Measurements from ENCODE around the gene VSX2.

The VSX2 gene

DNA sequence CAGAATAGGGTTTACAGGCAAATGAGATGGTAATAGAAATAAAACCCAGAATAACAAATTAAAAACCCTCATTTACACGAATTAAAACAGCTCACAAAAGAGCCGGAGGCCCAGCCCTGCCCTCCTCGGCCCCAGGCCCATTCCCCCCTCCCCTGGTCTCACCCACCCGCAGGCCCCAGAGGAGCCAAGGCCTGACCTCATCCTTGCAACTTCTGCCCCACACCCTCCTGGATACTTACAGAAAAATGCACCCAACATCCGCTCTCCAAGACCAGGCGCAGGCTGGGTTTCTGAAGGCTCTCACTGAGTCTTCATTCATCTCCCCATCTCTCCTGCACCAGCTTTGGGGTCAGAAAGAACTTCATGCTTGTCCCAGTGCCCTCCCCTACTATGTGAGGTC lies 16.2 kb upstream of the VSX2 start:
- FAIRE-seq = no peak

DNA sequence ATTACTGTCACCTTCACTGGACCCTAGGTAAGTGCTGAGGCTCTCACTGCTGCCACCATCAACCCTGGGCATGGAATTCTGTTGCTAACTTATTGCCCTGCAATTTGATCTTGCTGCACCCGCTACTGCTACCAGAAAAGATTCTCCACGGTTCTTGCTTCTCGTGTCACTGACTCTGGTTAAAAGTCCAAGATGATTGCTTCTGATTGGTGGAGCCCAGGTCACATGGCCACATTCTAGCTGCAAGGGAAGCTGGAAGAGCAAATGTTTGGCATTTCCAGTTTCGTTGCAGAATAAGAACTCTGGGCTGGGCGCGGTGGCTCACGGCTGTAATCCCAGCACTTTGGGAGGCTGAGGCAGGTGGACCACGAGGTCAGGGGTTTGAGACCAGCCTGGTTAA lies 7.5 kb upstream of the VSX2 start:
- no peak for FAIRE-seq

DNA sequence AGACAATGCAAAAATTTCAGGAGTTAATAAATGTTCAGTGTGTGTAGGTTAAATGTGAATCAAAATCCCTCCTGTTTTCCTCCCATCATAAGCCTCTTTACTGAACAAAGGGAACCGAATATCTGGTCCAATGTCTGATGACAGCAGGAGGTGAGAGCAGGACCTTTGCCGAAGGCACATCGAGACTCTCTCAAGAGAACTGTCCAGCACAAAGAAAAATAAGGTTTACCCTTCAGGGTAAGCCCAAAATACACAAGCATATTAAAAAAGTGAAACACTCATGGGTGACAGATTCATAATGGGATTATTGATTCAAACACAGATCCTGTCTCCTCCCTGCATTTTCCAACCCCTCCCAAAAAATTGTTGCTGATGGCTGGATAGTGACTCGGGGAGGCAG lies 4.2 kb upstream of the VSX2 start:
- FAIRE-seq = no peak

DNA sequence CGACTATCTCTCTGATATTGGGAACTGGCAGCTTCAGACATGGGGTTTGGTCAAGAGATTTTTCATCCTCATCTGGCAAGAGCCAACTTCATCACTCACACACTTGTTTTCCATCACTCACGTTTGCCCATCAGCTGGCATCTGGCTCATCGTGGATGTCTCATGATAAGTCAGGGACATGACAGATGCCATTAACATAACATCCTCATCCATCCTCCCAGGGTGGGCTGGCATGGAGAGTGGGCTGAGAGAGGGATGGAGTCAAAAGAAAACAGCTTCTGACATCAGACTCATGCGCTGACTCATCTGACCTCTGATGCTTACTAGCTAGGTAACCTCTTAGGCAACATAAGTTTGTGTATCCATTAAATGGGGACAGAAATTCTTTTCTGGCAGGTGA lies 1.8 kb upstream of the VSX2 start:
- FAIRE-seq = no peak

DNA sequence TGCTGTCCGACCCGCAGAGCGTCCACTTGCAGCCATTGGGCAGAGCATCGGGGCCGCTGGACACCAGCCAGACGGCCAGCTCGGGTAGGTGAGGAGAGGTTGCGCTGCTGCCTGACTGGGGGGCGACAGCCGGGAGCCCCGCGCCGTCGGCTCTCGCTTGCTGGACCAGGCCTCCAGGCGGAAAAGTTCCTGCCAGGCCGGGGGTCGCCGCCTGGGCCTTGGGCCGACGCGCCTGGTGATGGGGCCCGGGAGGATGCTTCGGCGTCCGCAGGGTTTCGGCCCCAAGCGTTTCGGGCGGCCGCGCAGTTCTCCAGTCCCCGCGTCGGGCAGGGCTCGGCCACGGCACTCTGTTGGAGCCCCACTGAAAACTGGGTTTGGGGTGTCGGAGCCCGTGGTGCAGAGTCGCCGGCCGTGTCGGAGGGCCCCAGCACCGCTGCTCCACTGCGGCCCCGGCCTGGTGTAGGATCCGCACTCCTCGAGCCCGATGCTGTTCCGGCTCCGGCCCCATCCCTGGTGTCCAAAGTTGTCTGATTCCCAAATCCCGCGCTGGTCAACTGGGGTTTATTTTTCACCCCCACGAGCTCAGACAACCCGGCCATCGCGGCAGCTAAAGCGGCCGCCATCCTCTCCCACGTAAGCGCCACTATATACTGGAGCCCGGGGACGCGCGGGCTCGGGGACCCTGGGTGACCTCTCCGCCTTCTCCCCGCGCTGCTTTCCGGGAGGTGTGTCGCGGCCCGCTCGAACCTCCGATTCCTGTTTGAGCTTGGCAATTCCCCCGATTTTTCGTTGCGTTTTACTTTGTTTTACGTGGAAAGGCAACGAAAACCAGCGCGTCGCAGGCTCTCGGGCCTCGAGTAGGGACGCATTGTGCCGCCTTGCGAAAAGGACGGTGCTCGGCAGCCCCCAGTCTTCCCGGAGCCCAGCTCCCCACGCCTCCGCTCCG lies 872 bp downstream of the VSX2 start:
- FAIRE-seq = no peak

DNA sequence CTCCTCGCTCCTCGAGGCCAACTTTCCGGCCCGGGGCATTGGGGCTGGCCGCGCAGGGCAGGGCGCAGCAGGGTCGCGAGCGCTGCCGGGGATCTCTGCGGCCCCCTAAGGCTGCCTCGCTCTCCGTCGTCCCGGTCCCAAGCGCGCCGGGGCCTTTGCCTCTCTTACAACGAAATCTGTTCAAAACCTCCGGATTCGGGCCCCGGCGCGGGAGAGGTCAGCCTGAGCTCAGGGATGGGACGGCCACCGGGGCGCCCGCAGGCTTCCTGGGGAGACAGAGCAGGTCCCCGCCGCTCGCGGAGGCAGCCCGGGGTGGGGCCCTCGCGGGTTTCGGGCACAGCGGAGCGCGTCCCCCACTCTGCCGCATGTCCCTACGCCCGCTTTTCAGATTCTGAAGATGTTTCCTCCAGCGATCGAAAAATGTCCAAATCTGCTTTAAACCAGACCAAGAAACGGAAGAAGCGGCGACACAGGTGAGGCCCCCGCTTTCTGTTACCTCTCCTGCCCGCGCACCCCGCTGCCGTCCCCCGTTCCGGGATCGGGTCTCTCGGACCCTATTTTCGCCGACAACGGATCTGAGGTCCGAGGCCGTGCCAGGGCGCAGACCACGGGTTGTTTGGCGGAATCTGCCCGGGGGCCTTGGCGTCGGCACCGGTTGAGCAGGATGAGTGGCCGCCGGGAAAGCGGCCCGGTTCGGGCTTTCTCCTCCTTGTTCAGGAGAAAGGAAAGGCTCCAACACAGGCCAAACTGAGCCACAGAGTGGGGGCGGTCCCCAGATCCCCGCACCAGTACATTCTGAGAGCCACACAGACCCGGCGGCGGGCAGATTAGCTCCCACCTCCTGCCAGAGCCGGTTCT lies 1.8 kb downstream of the VSX2 start:
- FAIRE-seq = no peak

DNA sequence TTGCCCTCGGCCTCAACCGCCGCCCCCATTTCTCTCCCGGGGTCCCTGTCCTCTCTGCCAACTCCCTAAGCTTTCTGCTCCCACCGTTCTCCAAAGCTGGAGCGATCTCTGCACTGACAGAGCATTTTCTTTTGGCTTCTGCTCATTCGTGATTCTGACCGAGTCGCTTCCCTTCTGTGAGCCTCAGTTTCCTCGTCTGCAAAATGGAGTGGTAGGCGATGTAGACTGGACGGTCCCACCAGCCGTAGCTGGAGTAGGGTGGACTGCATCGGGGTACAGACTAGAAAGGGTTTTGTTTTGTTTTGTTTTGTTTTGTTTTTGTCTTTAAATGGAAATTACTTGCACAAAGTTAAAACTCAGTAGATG lies 2.4 kb downstream of the VSX2 start:
- no peak for FAIRE-seq

DNA sequence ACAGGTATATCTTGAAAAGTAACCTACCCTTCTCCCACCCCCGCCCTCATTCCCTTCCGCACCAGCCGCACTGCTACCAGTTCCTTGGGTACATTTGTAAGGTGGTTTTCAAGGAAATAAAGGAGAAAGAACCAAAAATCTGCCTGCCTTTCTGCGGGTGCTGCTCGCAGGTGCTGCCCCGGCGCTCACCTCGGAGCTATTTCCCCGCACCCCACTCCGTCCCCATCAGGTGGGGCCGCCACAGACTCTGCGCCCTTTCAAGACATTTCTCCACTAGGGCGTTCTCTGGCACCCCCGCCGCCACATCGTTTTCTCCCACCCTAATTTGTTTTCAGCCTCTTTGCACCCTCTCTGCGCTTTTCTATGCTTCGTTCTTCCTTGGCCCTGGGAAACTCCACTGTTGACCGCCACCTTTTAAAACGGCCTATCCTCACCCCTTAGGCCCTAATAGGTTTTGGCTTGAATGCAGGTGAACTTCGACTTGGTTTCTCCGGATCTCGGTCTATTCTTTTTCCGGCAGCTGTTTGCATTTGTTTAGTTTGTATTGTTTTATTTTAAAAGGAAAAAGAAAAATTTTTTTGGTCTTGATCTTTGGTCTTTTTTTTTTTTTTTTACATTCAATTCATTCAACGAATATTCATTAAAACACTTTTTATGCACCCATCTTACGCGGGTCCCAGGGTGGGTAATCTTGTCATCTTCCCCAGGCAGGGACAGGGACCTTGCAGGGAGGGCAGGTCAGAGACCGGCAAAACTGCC lies 3.0 kb downstream of the VSX2 start:
- no peak for FAIRE-seq

DNA sequence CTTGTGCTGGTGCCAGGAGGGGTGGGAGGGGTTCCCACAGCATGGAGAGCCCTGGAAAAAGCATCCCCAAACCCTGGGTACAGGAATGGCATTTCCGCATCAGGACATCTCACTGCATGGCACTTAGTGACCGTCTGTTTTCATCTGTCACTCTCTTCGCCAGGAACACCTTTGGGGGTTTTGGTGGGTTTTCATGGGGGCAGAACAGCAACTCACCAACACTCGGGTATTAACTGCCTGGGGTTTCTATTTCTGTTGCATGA lies 3.5 kb downstream of the VSX2 start:
- no peak for FAIRE-seq

DNA sequence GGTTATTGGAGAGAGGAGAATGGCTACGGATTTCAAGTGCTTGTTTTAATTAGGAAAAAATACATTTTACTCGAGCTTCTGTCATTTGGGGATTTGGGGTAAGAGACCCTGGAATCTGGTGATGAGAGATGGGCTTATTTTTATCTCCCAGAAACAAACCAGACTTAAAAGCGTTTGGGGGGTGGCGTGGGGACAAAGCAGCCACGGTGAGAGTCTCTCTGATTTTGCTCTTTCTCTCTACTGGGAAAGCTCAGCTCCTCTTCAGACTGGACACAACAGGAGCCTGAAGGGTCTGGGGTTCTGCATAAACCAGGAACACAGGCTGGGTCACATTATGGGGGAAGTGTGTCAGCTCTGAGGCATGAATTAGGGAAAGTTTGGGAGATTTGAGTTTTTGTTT lies 3.8 kb downstream of the VSX2 start:
- FAIRE-seq = no peak

DNA sequence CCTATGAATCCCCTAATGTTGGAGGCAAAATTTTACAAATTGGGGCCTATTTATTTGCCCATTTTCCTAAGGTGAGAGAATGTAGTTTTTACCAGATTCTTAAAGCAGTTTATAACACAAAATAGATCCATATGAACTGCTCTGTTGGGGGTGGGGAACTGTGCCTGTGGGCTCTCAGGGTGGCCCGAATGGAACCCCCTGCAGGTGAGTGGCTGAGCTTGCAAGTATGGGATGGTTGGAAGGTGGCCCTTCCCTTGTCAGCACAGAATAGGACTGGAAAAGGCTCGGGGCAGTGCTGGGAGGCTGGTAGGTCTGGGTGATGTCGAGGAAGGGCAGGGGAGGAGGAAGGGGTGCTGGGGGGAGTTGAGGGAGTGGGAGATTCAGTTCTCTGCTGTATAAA lies 4.9 kb downstream of the VSX2 start:
- no peak for FAIRE-seq

DNA sequence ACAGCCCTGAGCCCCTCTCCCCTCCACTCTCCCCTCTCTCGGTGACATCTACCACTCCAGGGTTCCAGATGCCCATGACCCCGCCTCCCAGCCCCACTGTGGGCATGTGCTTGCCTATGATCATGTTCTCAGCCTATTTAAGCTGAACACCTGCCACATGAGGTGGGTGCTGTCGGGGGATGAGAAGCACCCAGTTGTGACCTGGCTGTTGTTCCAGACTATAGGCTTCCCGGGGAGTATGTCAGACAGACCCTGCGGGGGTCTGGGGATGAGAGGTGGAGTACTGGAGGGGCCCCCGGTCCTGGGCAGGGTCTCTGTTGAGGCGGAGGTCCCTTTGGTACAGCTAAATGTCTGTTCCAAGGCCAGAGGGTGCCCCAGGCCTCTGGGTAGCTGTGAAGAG lies 6.0 kb downstream of the VSX2 start:
- FAIRE-seq = no peak

DNA sequence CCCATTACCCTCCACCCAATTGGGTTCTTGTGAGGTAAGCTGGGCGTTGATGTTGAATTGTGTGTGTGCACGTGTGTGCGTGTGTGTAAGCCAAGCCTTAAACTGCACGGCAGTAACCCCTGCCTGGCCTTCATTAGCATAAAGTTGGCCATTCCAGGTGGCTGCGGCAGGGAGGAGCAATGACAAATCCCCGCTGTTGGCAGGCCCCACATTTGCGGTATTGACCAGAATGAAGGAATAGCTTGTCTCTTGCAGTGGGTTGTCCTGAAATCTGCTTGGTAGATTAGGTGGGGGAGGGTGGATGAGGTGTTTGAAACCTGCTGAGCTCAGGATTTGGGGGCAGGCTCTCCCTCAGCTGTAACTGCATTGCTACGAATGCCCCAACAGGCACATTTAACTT lies 7.3 kb downstream of the VSX2 start:
- no peak for FAIRE-seq

DNA sequence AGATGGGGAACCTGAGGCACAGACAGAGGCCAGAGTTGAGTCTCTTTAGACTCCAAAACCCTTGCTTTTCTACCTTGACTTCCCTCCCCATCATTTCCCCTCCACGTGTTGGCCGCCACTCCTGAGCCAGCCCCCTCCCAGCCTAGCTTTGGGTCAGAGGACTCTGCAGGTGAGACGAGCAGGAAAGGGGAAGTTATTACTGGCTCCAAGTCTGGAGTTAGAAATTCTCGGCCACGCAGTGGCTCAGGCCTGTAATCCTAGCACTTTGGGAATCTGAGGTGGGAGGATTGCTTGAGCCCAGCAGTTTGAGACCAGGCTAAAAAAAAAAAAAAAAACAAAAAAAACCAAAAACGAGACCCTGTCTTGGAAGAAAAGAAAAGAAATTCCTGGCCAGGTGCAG lies 8.8 kb downstream of the VSX2 start:
- FAIRE-seq = no peak

DNA sequence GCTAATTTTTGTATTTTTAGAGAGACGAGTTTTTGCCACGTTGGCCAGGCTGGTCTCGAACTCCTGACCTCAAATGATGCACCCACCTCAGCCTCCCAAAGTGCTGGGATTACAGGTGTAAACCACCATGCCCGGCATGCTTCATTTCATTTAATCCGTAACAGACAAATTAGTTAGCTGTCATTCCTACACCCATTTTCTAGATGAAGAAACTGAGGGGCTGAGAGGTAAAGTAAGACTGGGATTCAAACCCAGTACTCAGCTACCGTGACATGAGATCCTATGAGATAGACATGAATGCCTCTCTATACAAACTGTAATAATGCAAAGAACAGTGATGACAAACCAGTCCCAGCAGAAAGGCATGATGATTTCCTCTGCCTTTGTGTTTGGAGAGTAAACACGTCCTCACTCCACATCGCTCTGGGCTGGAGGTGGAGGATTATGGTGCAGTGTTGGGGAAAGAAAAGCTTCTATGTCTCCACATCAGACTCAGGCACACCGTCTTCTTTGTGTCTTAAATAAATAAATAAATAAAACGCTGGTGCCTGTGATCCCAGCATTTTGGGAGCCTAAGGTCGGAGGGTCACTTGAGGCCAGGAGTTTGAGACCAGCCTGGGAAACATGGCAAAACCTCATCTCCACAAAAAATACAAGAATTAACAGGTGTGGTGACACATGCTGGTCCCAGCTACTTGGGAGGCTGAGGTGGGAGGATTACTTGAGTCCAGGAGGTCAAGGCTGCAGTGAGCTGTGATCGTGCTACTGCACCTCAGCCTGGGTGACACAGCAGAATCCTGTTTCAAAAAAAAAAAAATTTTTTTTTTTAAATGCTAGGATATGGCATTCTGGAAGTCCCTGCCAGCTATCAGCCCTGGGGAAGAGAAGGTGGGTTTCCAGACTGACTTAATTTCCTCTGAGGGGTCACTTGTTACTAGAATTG lies 10.5 kb downstream of the VSX2 start:
- no peak for FAIRE-seq

DNA sequence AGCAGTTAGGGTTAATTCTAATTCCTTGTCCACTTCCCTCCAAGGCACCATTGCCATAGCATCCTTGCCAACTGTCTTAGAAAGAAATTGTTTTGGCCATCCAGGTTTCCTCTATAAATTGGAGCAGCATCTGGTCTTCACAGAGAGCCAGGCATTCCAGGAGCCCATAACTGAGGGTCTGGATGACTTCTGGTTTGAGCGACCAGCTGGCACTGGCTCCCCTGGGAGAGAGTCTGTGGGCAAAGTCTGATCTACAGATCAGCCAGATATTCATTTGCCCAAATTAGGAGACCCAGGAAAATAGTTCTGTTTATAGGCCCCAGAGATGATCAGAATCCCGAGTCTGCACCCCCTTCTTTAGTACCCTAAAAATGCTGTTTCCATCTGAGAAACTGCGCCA lies 16.0 kb downstream of the VSX2 start:
- FAIRE-seq = no peak

DNA sequence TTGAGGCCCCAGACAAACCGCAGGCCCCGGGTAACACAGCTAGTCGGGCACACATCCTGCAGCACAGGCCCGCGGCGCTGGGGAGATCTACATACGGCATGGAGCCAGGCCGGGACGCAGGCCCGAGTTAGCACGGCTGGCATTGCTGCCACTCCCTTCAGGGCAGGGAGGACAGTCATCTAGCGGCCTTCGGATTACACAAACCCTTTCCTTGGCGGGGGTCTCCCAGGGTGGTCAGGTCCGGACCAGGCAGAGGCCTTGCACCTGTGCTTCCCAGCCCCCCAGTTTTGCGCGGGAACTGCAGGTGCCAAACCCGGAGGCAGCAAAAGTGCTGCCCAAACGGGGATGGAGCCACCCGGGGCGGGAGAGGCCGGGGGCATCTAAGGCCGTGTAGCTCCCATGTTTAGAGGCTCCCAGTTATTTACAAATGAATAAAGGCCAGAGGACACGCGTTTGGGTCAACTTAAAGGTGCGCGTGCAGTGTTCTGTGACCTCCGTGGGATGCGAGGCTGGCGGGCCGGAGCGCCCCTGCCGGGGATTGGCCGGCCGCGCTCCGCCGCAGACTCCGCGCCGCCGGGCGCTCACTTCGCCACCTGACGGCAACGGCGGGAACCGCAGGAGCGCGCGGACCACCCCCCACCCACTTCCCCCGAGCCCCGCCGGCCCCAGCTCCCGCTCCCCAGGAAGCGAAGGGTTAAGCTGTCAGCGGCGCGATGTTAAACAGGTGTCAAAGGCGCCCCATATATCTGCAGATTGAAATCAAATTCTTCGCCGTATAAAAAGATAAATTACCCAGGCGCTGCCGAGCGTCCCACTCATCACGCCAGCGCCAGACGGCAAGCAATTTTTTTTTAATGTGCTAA lies 18.1 kb downstream of the VSX2 start:
- no peak for FAIRE-seq

DNA sequence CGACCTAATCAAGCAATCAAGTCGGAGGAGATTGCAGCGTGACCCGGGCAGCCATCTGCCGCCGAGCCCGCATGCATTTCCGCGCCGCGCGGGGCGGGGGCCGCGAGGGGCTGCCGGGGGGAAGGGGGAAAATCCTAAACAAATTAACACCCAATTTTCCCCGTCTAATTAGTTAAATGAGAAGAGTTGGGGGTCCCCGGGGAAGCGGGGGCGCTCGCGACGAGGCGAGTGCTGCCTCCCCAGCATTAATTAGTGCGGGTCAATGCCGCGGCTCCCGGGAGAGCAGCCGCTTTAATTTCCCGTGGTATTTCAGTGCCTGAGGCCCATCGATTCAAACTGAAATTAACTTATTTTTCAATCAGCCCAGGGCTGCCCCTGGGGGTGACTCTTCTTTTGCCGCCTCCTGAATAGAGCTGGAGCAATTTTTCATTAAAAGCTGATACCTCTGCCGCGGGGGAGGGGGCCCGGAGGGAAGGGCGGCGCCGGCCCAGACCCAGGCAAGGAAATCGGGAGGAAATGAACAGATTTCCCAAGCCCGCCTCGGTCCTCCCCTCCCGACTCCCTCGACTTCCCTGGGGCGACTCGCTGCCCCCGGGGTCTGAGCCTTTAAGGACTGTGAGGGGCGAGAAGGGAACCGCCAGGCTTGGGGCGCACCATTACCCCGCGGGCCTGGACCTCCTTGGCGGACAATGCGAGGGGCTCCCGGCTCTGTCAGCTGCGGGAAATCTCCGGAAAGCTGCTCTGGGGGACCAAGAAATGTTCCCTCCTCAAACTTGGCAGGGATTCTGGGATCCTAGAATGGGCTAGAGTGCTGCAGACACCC lies 18.9 kb downstream of the VSX2 start:
- FAIRE-seq = no peak

DNA sequence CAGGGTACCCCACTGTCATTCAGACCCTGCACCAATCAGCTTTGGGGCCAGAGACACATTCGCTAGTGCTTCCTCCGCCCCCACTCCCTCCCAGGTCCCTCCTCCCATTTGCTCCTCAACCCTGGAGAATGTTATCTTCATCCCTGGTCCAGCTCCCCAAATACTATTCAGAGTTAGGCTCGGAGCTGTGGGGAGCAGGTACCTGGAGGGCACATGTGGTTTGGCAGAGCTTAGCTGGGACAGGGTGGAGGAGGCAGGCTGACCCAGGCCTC lies 19.5 kb downstream of the VSX2 start:
- no peak for FAIRE-seq

DNA sequence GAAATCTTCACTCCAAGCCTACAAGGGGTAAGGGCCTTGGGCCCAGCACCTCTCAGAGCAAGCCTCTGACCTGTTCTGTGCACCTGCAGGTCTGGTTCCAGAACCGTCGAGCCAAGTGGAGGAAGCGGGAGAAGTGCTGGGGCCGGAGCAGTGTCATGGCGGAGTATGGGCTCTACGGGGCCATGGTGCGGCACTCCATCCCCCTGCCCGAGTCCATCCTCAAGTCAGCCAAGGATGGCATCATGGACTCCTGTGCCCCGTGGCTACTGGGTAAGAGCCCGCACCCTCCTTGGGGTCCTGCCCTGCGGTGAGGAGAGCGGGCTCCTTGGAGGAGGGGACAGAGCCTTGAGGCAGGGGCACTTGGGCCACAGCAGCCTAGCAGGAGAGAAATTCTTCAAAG lies 20.3 kb downstream of the VSX2 start:
- no peak for FAIRE-seq
